Stimulated activated CD4-positive, alpha-beta T cell treated with anti-CD3 and anti-CD28 coated beads, Interleukin-4, amount 100 ng/mL, for 48 hours (primary cell): ENCODE measurements around the gene WDR91.
"Not testable (repeated sequence)": the region's sequence is repeated elsewhere in the genome, so short reads cannot be mapped to it uniquely, and the experiment has no call there.

Experiments
- DNase-seq, 2 donors: peaks; one replicate each; pipeline ENCODE4 v3.0.0-alpha.2; 2020; ENCODE audit warnings: low read depth in 2 of 2

The WDR91 gene

GRCh38 chr7:135233570-135233969 is 22.2 kb upstream of the WDR91 start, which contains the start of gene STRA8:
STRA8 (plus strand) TSS chr7:135233838; CDS start chr7:135240525, 6,687 bp downstream.
- DNase-seq: no peak

- DNase-seq: no peak
Measured at GRCh38 chr7:135232720-135233119, 21.4 kb upstream of the WDR91 start.

GRCh38 chr7:135232087-135232486 is 20.8 kb upstream of the WDR91 start:
- no peak for DNase-seq

GRCh38 chr7:135231686-135232085 is 20.4 kb upstream of the WDR91 start:
- DNase-seq: no peak

- no peak for DNase-seq
Measured at GRCh38 chr7:135224027-135224426, 12.7 kb upstream of the WDR91 start.

GRCh38 chr7:135217645-135218509 is 6.6 kb upstream of the WDR91 start:
- DNase-seq: no peak

- no peak for DNase-seq
Measured at GRCh38 chr7:135215698-135216097, 4.4 kb upstream of the WDR91 start.

GRCh38 chr7:135215180-135215579 is 3.9 kb upstream of the WDR91 start:
- no peak for DNase-seq

GRCh38 chr7:135213831-135214230 is 2.5 kb upstream of the WDR91 start:
- no peak for DNase-seq

GRCh38 chr7:135211946-135212685 is 790 bp upstream of the WDR91 start:
- DNase-seq: not testable (repeated sequence)

GRCh38 chr7:135210888-135211178 is 493 bp downstream of the WDR91 start:
- peak; percentile 4 for DNase-seq

GRCh38 chr7:135209225-135209834 is 2.0 kb downstream of the WDR91 start:
- no peak for DNase-seq

- no peak for DNase-seq
Measured at GRCh38 chr7:135208102-135208793, 3.1 kb downstream of the WDR91 start.

- no peak for DNase-seq
Measured at GRCh38 chr7:135207406-135208101, 3.8 kb downstream of the WDR91 start.

- DNase-seq: no peak
Measured at GRCh38 chr7:135206941-135207391, 4.4 kb downstream of the WDR91 start.

- DNase-seq: no peak
Measured at GRCh38 chr7:135205850-135206249, 5.5 kb downstream of the WDR91 start.

GRCh38 chr7:135204876-135205275 is 6.5 kb downstream of the WDR91 start:
- DNase-seq: no peak

- DNase-seq: no peak
Measured at GRCh38 chr7:135204341-135204749, 7.0 kb downstream of the WDR91 start.

- DNase-seq: no peak
Measured at GRCh38 chr7:135201350-135201749, 10.0 kb downstream of the WDR91 start.

GRCh38 chr7:135200821-135201331 is 10.4 kb downstream of the WDR91 start:
- DNase-seq: no peak

GRCh38 chr7:135199439-135199838 is 11.9 kb downstream of the WDR91 start:
- no peak for DNase-seq
